ENCODE measurements around the gene SLC8A1. TPM values are rescaled to one million over a fixed set of nuclear protein-coding genes. Genes with fewer than 3 reads are reported as not detected.

The SLC8A1 gene
- total RNA-seq, 1 experiment from 2014 or later, result 1.7 TPM

DNA sequence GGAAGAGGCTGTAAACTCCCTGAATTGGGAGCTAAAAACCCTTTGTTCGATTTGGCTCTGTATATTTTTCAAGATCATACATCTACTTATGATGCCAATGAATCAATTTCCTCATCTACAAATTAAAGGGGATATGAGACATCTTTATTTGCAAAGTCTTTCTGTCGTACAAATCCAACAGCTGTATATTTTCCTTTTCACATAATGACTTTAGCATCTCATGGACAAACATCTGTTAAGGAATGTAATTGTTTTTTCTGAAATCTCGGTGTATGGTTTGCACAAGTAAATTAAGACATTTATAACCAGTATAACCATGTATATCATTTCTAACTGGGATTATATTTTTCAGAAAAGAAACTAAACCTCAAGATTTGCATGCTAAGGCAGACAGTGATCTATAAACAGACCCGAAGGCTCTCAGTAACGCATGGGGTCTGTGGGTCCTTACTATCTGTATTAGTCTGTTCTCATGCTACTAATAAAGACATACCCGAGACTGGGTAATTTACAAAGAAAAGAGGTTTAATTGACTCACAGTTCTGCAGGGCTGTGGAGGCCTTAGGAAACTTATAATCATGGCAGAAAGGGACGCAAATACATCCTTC, 130.8 kb downstream of the SLC8A1 start:
- no peak overlapping the region for H2AFZ ChIP-seq (ENCODE audit: low read length)
- H2BK20ac ChIP-seq (ENCODE audit: low read depth, low read length, poor library complexity, severe bottlenecking), result no peak overlapping the region
- H3K9me3 ChIP-seq (ENCODE audit: control insufficient read depth, low read depth, low read length), result no peaks in the 10 kb centered on the region
- TF ChIP-seq, protein P1, sequence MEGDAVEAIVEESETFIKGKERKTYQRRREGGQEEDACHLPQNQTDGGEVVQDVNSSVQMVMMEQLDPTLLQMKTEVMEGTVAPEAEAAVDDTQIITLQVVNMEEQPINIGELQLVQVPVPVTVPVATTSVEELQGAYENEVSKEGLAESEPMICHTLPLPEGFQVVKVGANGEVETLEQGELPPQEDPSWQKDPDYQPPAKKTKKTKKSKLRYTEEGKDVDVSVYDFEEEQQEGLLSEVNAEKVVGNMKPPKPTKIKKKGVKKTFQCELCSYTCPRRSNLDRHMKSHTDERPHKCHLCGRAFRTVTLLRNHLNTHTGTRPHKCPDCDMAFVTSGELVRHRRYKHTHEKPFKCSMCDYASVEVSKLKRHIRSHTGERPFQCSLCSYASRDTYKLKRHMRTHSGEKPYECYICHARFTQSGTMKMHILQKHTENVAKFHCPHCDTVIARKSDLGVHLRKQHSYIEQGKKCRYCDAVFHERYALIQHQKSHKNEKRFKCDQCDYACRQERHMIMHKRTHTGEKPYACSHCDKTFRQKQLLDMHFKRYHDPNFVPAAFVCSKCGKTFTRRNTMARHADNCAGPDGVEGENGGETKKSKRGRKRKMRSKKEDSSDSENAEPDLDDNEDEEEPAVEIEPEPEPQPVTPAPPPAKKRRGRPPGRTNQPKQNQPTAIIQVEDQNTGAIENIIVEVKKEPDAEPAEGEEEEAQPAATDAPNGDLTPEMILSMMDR (conservative IDR thresholded peaks at IDR 0.05), result no peak
- no peak overlapping the region for H3K14ac ChIP-seq (ENCODE audit: insufficient read depth, low read length)
- H3K27me3 Mint-ChIP-seq (ENCODE audit: low read depth), result no peaks in the 10 kb centered on the region
- H3K4me1 ChIP-seq (ENCODE audit: insufficient read depth, low read length), result no peaks in the 10 kb centered on the region
- no peak overlapping the region for H2BK120ac ChIP-seq (ENCODE audit: low read depth, low read length, poor library complexity, severe bottlenecking)
- H4K20me1 ChIP-seq (ENCODE audit: control insufficient read depth, insufficient read depth, insufficient read length), result no peaks in the 10 kb centered on the region
- H4K91ac ChIP-seq (ENCODE audit: insufficient read length, low read depth, low read length), result no peak overlapping the region
- no peak overlapping the region for H3K4ac ChIP-seq (ENCODE audit: low read depth, low read length)
- H3K23me2 ChIP-seq (ENCODE audit: insufficient read length, low read depth, low read length, poor library complexity, severe bottlenecking), result no peaks in the 10 kb centered on the region
- no peak overlapping the region for H3K18ac ChIP-seq (ENCODE audit: insufficient read length, low read depth, low read length)
- H2BK12ac ChIP-seq (ENCODE audit: insufficient read length, low read depth, low read length), result no peak overlapping the region
- H3K9ac ChIP-seq (ENCODE audit: extremely low read depth, insufficient read length, low read length), result no peak overlapping the region
- DNase-seq, result no peak
- H3K79me1 ChIP-seq (ENCODE audit: insufficient read depth, low read depth, low read length, poor library complexity, severe bottlenecking), result no peaks in the 10 kb centered on the region
- H3K4me3 Mint-ChIP-seq, result no peak overlapping the region
- no peak overlapping the region for H3K27ac ChIP-seq (ENCODE audit: insufficient read length, low read depth, low read length)
- H4K5ac ChIP-seq (ENCODE audit: insufficient read length, low read depth, low read length), result no peak overlapping the region
- no peak overlapping the region for H2BK15ac ChIP-seq (ENCODE audit: low read depth, low read length)
- peaks cover 0 to 10% of the 10 kb centered on the region in 2 experiments; a peak in 2 of 4 replicates for H3K4me1 Mint-ChIP-seq
- no peak overlapping the region for H2BK5ac ChIP-seq (ENCODE audit: insufficient read length, low read length)
- H4K8ac ChIP-seq (replicated peaks; ENCODE audit: insufficient read length, low read depth, low read length), result no peak overlapping the region
- no peaks in the 10 kb centered on the region for H3K79me2 ChIP-seq (ENCODE audit: insufficient read depth, low read length)
- H3K36me3 Mint-ChIP-seq (ENCODE audit: insufficient read depth in 1 of 3, low read depth in 3 of 3), result no peaks in the 10 kb centered on the region
- H3T11ph ChIP-seq (ENCODE audit: low read length), result no peak overlapping the region
- no peak overlapping the region for H3K23ac ChIP-seq (ENCODE audit: insufficient read length, low read depth, low read length)
- no CpG with 5 or more reads among the region's 7 CpGs for WGBS (ENCODE audit: extremely low coverage, insufficient read length, low lambda C conversion rate)
- no peak overlapping the region for H2AK5ac ChIP-seq (ENCODE audit: insufficient read length, low read length)
- no peak overlapping the region for H3K56ac ChIP-seq (ENCODE audit: insufficient read length, low read depth, low read length)
- H3K27me3 ChIP-seq (ENCODE audit: insufficient read depth, low read length), result no peaks in the 10 kb centered on the region
- H3K4me2 ChIP-seq (ENCODE audit: insufficient read depth, insufficient read length, low read length), result no peak overlapping the region
- H3K9me3 Mint-ChIP-seq, result no peaks in the 10 kb centered on the region
- H3K27ac Mint-ChIP-seq, result no peak overlapping the region; a peak in 1 of 7 replicates

Data from H9 (cell line).